Suprapubic skin (tissue), 4 donors: ENCODE results near the gene AP2A1. TPM values are rescaled to one million over a fixed set of nuclear protein-coding genes. Genes with fewer than 3 reads are reported as not detected.

ENCODE experiments used
- DNase-seq, 2 donors: peaks; one replicate each; pipeline ENCODE4 v3.0.0-alpha.2; 2019; ENCODE audit warnings: low spot score in 2 of 2
- H3K27ac ChIP-seq: fragments of 200-600 bp; sonication (generic); one replicate; pipeline ENCODE4 v1.5.1; 2019
- H3K27me3 ChIP-seq: fragments of 200-600 bp; sonication (generic); one replicate; pipeline ENCODE4 v1.5.1; 2019
- H3K36me3 ChIP-seq: fragments of 200-600 bp; sonication (generic); one replicate; pipeline ENCODE4 v1.5.1; 2019
- H3K4me1 ChIP-seq: fragments of 200-600 bp; sonication (generic); one replicate; pipeline ENCODE4 v1.5.1; 2019
- H3K4me3 ChIP-seq: fragments of 200-600 bp; sonication (generic); one replicate; pipeline ENCODE4 v1.5.1; 2019; ENCODE audit warnings: mild to moderate bottlenecking
- H3K9me3 ChIP-seq: fragments of 200-600 bp; sonication (generic); one replicate; pipeline ENCODE4 v1.5.1; 2019
- CTCF ChIP-seq, 2 donors: fragments of 200-600 bp in 1 of 2; fragments of 450-650 bp in 1 of 2; sonication (generic) in 1 of 2; IDR thresholded peaks; one replicate each; pipeline ENCODE4 v1.5.1; 2016 to 2019; ENCODE audit warnings: antibody characterized with exemption in 2 of 2, mild to moderate bottlenecking in 1 of 2, moderate library complexity in 1 of 2
- EP300 ChIP-seq: sonication (generic); formaldehyde crosslinking; IDR thresholded peaks from one replicate; pipeline ENCODE4 v1.6.1; 2017; ENCODE audit warnings: antibody characterized with exemption
- POLR2A ChIP-seq, 2 donors: fragments of 450-650 bp; IDR thresholded peaks; one replicate each; pipeline ENCODE4 v1.6.1; 2017; ENCODE audit warnings: antibody characterized with exemption in 2 of 2, mild to moderate bottlenecking in 2 of 2, moderate library complexity in 2 of 2
- POLR2AphosphoS5 ChIP-seq, 3 donors: sonication (generic); formaldehyde crosslinking; IDR thresholded peaks; one replicate each; pipeline ENCODE4 v1.6.1; 2017; ENCODE audit warnings: antibody characterized with exemption in 3 of 3
- WGBS: methylation state at CpG from one replicate; pipeline ENCODE4 v1.1.5; 2018; 5-methylcytosine and 5-hydroxymethylcytosine counted together
- total RNA-seq, 4 donors: library from RNA; depleted of rRNA; stranded (reverse); fragments of >200 nt; gene quantifications; one replicate each; pipeline ENCODE4 v1.1.0, GENCODE V29; 2016

The AP2A1 gene
- total RNA-seq, 4 donors from 2014 or later, result 78.1 to 101 (median 93.4) TPM

GRCh38 chr19:49855277-49855675 lies 88.5 kb downstream of the AP2A1 start:
- no peaks in the 10 kb centered on the region for H3K9me3 ChIP-seq
- H3K27ac ChIP-seq, result no peak overlapping the region
- peaks cover 30% of the 10 kb centered on the region for H3K4me1 ChIP-seq
- DNase-seq, result no peak
- H3K4me3 ChIP-seq, result no peak overlapping the region
- TF ChIP-seq POLR2A (IDR thresholded peaks at IDR 0.05) (no peak), POLR2AphosphoS5 (IDR thresholded peaks at IDR 0.05) (no peak), CTCF (IDR thresholded peaks at IDR 0.05) (no peak), EP300 (no peak)
- 83% methylated on average over 12 of the region's 12 CpGs for WGBS
- no peaks in the 10 kb centered on the region for H3K27me3 ChIP-seq
- peaks cover 57% of the 10 kb centered on the region for H3K36me3 ChIP-seq

GRCh38 chr19:49855676-49856573 lies 89.1 kb downstream of the AP2A1 start:
- WGBS, result 87% methylated on average over 15 of the region's 21 CpGs
- Histone ChIP-seq H3K36me3 (peaks cover 63% of the 10 kb centered on the region), H3K27ac (no peak overlapping the region)

DNA sequence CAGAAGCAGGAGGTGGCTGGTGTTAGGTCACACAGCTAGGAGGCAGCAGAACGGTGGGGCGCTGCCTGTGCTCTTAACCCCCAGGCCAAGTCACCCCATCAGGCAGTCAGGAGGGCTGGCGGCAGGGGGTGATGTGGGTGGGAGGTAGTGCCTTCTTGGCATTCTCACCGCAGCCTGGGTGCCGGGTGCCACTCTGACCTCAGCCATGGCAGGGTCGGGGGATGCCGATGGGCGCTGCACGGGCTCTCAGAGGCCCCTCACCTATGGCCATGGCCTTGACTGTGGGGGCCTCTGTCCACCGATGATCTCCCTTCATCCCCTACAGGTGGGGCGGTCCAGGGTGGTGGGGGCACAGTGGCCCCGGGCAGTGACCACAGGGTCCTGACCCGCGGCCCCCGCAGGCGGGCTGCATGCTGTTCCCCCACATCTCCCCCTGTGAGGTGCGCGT lies 89.8 kb downstream of the AP2A1 start:
- Histone ChIP-seq H3K36me3 (peaks cover 69% of the 10 kb centered on the region), H3K27me3 (no peaks in the 10 kb centered on the region), H3K27ac (no peak overlapping the region), H3K4me1 (peaks cover 40% of the 10 kb centered on the region), H3K9me3 (no peaks in the 10 kb centered on the region), H3K4me3 (no peak overlapping the region)
- no peak for TF ChIP-seq POLR2A (IDR thresholded peaks at IDR 0.05)
- TF ChIP-seq EP300, result no peak
- no peak for TF ChIP-seq POLR2AphosphoS5 (IDR thresholded peaks at IDR 0.05)
- TF ChIP-seq CTCF (IDR thresholded peaks at IDR 0.05), result no peak
- no CpG with 5 or more reads among the region's 18 CpGs for WGBS
- peak in 1 of 2 donors; percentile 64 for DNase-seq

More at GRCh38 chr19:49855676-49856573, 89.1 kb downstream of the AP2A1 start:
- H3K4me1 ChIP-seq, result peaks cover 34% of the 10 kb centered on the region
- peak in 1 of 2 donors; percentile 63 for DNase-seq
- no peak for TF ChIP-seq POLR2AphosphoS5 (IDR thresholded peaks at IDR 0.05)
- TF ChIP-seq EP300, result no peak
- TF ChIP-seq CTCF (IDR thresholded peaks at IDR 0.05), result no peak
- TF ChIP-seq POLR2A (IDR thresholded peaks at IDR 0.05), result no peak
- no peaks in the 10 kb centered on the region for H3K27me3 ChIP-seq
- H3K4me3 ChIP-seq, result no peak overlapping the region
- no peaks in the 10 kb centered on the region for H3K9me3 ChIP-seq

Other genes with a start within 250 kb of the AP2A1 start
- 10 to 100 TPM in 2 of 4 donors, 1 to 10 TPM in 2; 4.9 to 18.8 (median 9.0) TPM for gene RCN3, start 239.0 kb upstream of the AP2A1 start, total RNA-seq
- gene NOSIP, start 186.4 kb upstream of the AP2A1 start, total RNA-seq, result 10 to 100 TPM; 42.5 to 85.6 (median 68.9) TPM
- gene PRRG2, start 185.7 kb upstream of the AP2A1 start, total RNA-seq, result 10 to 100 TPM; 13.8 to 21.2 (median 16.7) TPM
- gene PRR12, start 175.8 kb upstream of the AP2A1 start, total RNA-seq, result 10 to 100 TPM; 24.6 to 50.3 (median 38.9) TPM
- gene RRAS, start 126.9 kb upstream of the AP2A1 start, total RNA-seq, result 10 to 100 TPM; 12.9 to 28.8 (median 18.6) TPM
- 10 to 100 TPM; 22.1 to 36.9 (median 28.5) TPM for gene SCAF1, start 124.8 kb upstream of the AP2A1 start, total RNA-seq
- gene IRF3, start 101.1 kb upstream of the AP2A1 start, total RNA-seq, result 100 to 1,000 TPM in 1 of 4 donors, 10 to 100 TPM in 3; 61.3 to 164 (median 81.0) TPM
- 10 to 100 TPM in 1 of 4 donors, 1 to 10 TPM in 3; 3.1 to 28.0 (median 7.5) TPM for gene BCL2L12, start 101.1 kb upstream of the AP2A1 start, total RNA-seq
- 100 to 1,000 TPM; 101 to 142 (median 112) TPM for gene PRMT1, start 89.7 kb upstream of the AP2A1 start, total RNA-seq
- gene ADM5, start 77.4 kb upstream of the AP2A1 start, total RNA-seq, result 1 to 10 TPM; 1.8 to 7.6 (median 4.1) TPM
- 1 to 10 TPM in 1 of 4 donors, under 1 TPM in 3; 0.57 to 1.2 (median 0.92) TPM for gene CPT1C, start 75.9 kb upstream of the AP2A1 start, total RNA-seq
- 1 to 10 TPM in 2 of 4 donors, not detected in 2; 1.7 to 2.5 TPM for gene TSKS, start 3.7 kb upstream of the AP2A1 start, total RNA-seq
- 10 to 100 TPM in 3 of 4 donors, 1 to 10 TPM in 1; 9.4 to 24.2 (median 14.4) TPM for gene FUZ, start 46.3 kb downstream of the AP2A1 start, total RNA-seq
- 10 to 100 TPM; 32.2 to 60.3 (median 40.8) TPM for gene MED25, start 51.3 kb downstream of the AP2A1 start, total RNA-seq
- 100 to 1,000 TPM in 1 of 4 donors, 10 to 100 TPM in 3; 82.2 to 147 (median 91.2) TPM for gene PTOV1, start 84.2 kb downstream of the AP2A1 start, total RNA-seq
- 10 to 100 TPM; 26.0 to 53.3 (median 40.5) TPM for gene PNKP, start 100.6 kb downstream of the AP2A1 start, total RNA-seq
- gene AKT1S1, start 110.4 kb downstream of the AP2A1 start, total RNA-seq, result 10 to 100 TPM; 19.3 to 25.1 (median 20.0) TPM
- gene TBC1D17, start 110.7 kb downstream of the AP2A1 start, total RNA-seq, result 10 to 100 TPM; 40.5 to 93.4 (median 59.4) TPM
- under 1 TPM in 1 of 4 donors, not detected in 3; 0.89 TPM for gene IL4I1, start 129.9 kb downstream of the AP2A1 start, total RNA-seq
- gene ATF5, start 162.2 kb downstream of the AP2A1 start, total RNA-seq, result 1 to 10 TPM; 4.5 to 9.1 (median 6.7) TPM
- gene NUP62, start 162.5 kb downstream of the AP2A1 start, total RNA-seq, result 10 to 100 TPM; 40.3 to 46.2 (median 44.6) TPM
- gene SIGLEC11, start 194.2 kb downstream of the AP2A1 start, total RNA-seq, result under 1 TPM in 1 of 4 donors, not detected in 3; 0.30 TPM